Mesendoderm (in vitro differentiated cells): Measurements from ENCODE around the gene TMEM238L.

Experiments
- DNase-seq: peaks from one replicate; pipeline ENCODE4 v3.0.0; 2013
- H2AK5ac ChIP-seq: 2 replicates; pipeline ENCODE4 v1.6.1; 2013; ENCODE audit warnings: low read length, inconsistent platforms
- H2BK120ac ChIP-seq: 2 replicates; pipeline ENCODE4 v1.6.1; 2013; ENCODE audit warnings: low read depth, mild to moderate bottlenecking, low read length, moderate library complexity, mixed read lengths
- H2BK15ac ChIP-seq: replicated peaks from 2 replicates; pipeline ENCODE4 v1.6.1; 2013; ENCODE audit warnings: low read depth, mild to moderate bottlenecking, moderate library complexity
- H2BK5ac ChIP-seq: 2 replicates; pipeline ENCODE4 v1.6.1; 2013; ENCODE audit warnings: low read length, inconsistent platforms
- H3K18ac ChIP-seq: 2 replicates; pipeline ENCODE4 v1.6.1; 2013; ENCODE audit warnings: mild to moderate bottlenecking, low read length, mixed read lengths
- H3K23ac ChIP-seq: one replicate; pipeline ENCODE4 v1.6.1; 2013; ENCODE audit warnings: low read length
- H3K27ac ChIP-seq: 2 replicates; pipeline ENCODE4 v1.5.1; 2013; ENCODE audit warnings: low read depth, mild to moderate bottlenecking, inconsistent platforms, low read length, moderate library complexity
- H3K27me3 ChIP-seq: 2 replicates; pipeline ENCODE4 v1.6.1; 2013; ENCODE audit warnings: low read length, control low read depth, mild to moderate bottlenecking, inconsistent platforms; ENCODE audit not compliant: insufficient read depth, poor library complexity
- H3K36me3 ChIP-seq: 2 replicates; pipeline ENCODE4 v1.6.1; 2013; ENCODE audit warnings: low read length, inconsistent platforms; ENCODE audit not compliant: control insufficient read depth, insufficient read depth
- H3K4ac ChIP-seq: one replicate; pipeline ENCODE4 v1.6.1; 2013; ENCODE audit warnings: low read depth, mild to moderate bottlenecking, low read length, moderate library complexity
- H3K4me1 ChIP-seq: 2 replicates; pipeline ENCODE4 v1.6.1; 2013; ENCODE audit warnings: low read depth, low read length, inconsistent platforms; ENCODE audit not compliant: control insufficient read depth
- H3K4me2 ChIP-seq: 2 replicates; pipeline ENCODE4 v1.6.1; 2013; ENCODE audit warnings: low read length
- H3K4me3 ChIP-seq: 2 replicates; pipeline ENCODE4 v1.5.1; 2013; ENCODE audit warnings: mild to moderate bottlenecking, low read length
- H3K56ac ChIP-seq: one replicate; pipeline ENCODE4 v1.6.1; 2013; ENCODE audit warnings: low read length
- H3K79me1 ChIP-seq: 2 replicates; pipeline ENCODE4 v1.6.1; 2013; ENCODE audit warnings: low read length, inconsistent platforms
- H3K79me2 ChIP-seq: 2 replicates; pipeline ENCODE4 v1.6.1; 2013; ENCODE audit warnings: mild to moderate bottlenecking, low read length; ENCODE audit not compliant: control insufficient read depth, insufficient read depth
- H3K9ac ChIP-seq: 2 replicates; pipeline ENCODE4 v1.6.1; 2013; ENCODE audit warnings: low read length, inconsistent platforms
- H4K5ac ChIP-seq: one replicate; pipeline ENCODE4 v1.6.1; 2013; ENCODE audit warnings: low read length
- H4K8ac ChIP-seq: one replicate; pipeline ENCODE4 v1.6.1; 2013; ENCODE audit warnings: low read depth, mild to moderate bottlenecking, control low read depth, low read length, moderate library complexity
- WGBS: extraction: QIAGEN DNeasy Blood & Tissue Kit; methylation state at CpG from one replicate; pipeline ENCODE4 v1.1.7; 2013; ENCODE audit warnings: low lambda C conversion rate, missing lambda C conversion rate; ENCODE audit not compliant: insufficient coverage; ENCODE audit errors: extremely low coverage; 5-methylcytosine and 5-hydroxymethylcytosine counted together

The TMEM238L gene

DNA sequence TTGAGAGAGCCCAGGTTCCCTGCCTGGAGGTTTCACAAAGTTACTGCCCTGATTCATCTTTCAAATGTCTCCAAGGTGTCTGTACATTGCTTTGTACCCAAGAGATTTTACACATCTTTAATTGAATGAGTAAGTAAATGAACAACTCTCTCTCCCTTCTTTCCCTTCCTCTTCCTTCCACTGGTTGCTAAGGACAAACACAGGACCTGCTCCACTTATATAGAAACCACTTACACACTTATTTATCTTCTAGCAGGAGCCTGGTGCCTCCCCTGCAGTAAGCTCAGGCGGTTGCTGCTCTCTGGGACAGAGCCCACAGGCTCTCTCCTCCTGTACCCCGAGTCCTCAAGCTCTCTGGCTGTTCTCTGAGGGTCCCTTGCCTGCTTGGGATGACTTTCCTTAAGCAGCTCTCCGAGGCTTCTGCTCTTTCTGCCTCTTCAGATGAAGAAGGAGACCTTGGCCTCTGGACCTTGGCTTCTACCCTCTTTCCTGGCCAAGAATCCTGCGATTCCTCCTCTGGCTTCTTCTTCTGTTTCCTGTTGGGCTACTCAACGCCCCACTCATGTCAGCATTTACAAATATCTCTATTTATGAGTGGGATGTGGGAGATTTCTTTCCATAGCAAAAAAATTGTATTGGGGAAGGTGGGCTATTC, 24.1 kb upstream of the TMEM238L start:
- Histone ChIP-seq H3K9ac (no peak overlapping the region), H4K8ac (no peak overlapping the region), H3K79me2 (no peaks in the 10 kb centered on the region), H3K27me3 (no peaks in the 10 kb centered on the region), H3K4me2 (no peak overlapping the region), H2BK5ac (no peak overlapping the region), H2AK5ac (no peak overlapping the region), H3K4me1 (no peaks in the 10 kb centered on the region), H2BK120ac (no peak overlapping the region), H3K4ac (no peak overlapping the region), H3K79me1 (no peaks in the 10 kb centered on the region), H3K27ac (no peak overlapping the region), H3K36me3 (no peaks in the 10 kb centered on the region), H3K4me3 (no peak overlapping the region), H4K5ac (no peak overlapping the region), H3K18ac (no peak overlapping the region), H3K23ac (no peak overlapping the region), H3K56ac (no peak overlapping the region), H2BK15ac (no peak overlapping the region)
- DNase-seq, result no peak
- WGBS, result no CpG with 5 or more reads among the region's 5 CpGs

DNA sequence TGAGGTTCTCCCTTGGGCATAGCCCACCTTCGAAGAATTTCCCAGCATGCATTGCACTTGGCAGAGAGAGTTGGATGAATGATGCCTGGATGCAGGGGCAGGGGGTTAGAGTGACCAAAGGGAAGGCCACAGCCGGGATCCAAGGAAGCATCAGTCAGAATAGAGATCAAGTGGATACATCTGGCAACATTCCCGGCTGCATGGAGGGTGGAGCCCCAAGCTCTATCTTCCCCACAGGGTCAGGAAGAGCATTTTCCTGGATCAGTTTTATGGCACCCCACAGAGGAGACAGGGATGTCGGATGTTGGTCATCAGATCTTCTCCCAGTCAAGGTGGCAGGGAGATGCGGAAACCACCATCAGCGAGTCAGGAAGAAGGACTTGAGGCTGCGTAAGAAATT, 21.0 kb upstream of the TMEM238L start:
- no peak overlapping the region for H2BK5ac ChIP-seq
- no peaks in the 10 kb centered on the region for H3K36me3 ChIP-seq
- no peak overlapping the region for H3K4me2 ChIP-seq
- no peaks in the 10 kb centered on the region for H3K4me1 ChIP-seq
- H3K79me2 ChIP-seq, result no peaks in the 10 kb centered on the region
- no peak overlapping the region for H2BK120ac ChIP-seq
- no peak overlapping the region for H3K18ac ChIP-seq
- no peak overlapping the region for H4K8ac ChIP-seq
- no peak overlapping the region for H2BK15ac ChIP-seq
- no peak for DNase-seq
- no peak overlapping the region for H3K4ac ChIP-seq
- no peak overlapping the region for H2AK5ac ChIP-seq
- H3K4me3 ChIP-seq, result no peak overlapping the region
- H3K56ac ChIP-seq, result no peak overlapping the region
- H3K27me3 ChIP-seq, result no peaks in the 10 kb centered on the region
- no CpG with 5 or more reads among the region's 7 CpGs for WGBS
- no peak overlapping the region for H3K9ac ChIP-seq
- no peak overlapping the region for H4K5ac ChIP-seq
- H3K79me1 ChIP-seq, result no peaks in the 10 kb centered on the region
- H3K23ac ChIP-seq, result no peak overlapping the region
- H3K27ac ChIP-seq, result no peak overlapping the region

DNA sequence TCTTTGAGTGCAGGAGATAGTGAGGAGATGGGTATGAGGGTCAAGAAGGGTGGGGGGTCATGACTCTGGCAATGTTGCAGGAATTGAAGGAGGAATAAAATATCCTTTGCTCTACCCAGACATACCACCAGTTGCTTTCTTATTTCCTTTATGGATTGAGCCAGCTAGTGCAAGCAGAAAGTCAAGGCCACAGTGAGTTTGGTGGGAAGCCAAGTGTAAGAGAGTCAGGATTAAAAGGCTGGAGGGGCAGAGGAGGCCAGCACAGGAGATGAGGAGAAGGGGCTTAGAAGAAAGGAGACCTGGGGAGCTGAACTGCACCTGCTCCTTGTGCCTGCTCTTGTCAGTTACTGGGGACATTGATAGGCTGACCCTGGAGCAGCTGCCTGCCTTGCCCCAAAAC, 17.9 kb upstream of the TMEM238L start:
- no peak overlapping the region for H3K23ac ChIP-seq
- H3K4me2 ChIP-seq, result no peak overlapping the region
- no peak overlapping the region for H3K56ac ChIP-seq
- H3K27ac ChIP-seq, result no peak overlapping the region
- no peak overlapping the region for H3K4me3 ChIP-seq
- no peaks in the 10 kb centered on the region for H3K4me1 ChIP-seq
- H3K79me1 ChIP-seq, result no peaks in the 10 kb centered on the region
- H3K27me3 ChIP-seq, result no peaks in the 10 kb centered on the region
- H2BK5ac ChIP-seq, result no peak overlapping the region
- no peak overlapping the region for H3K4ac ChIP-seq
- no peak for DNase-seq
- H3K9ac ChIP-seq, result no peak overlapping the region
- H3K18ac ChIP-seq, result no peak overlapping the region
- no peaks in the 10 kb centered on the region for H3K36me3 ChIP-seq
- no peaks in the 10 kb centered on the region for H3K79me2 ChIP-seq
- H4K5ac ChIP-seq, result no peak overlapping the region
- no peak overlapping the region for H2AK5ac ChIP-seq
- no peak overlapping the region for H4K8ac ChIP-seq
- H2BK120ac ChIP-seq, result no peak overlapping the region
- no peak overlapping the region for H2BK15ac ChIP-seq

GRCh38 chr17:10821054-10821453, 17.2 kb upstream of the TMEM238L start:
- H3K27me3 ChIP-seq, result no peaks in the 10 kb centered on the region
- H2BK120ac ChIP-seq, result no peak overlapping the region
- H4K8ac ChIP-seq, result no peak overlapping the region
- no peaks in the 10 kb centered on the region for H3K79me1 ChIP-seq
- H3K4me1 ChIP-seq, result no peaks in the 10 kb centered on the region
- no peak overlapping the region for H3K4me2 ChIP-seq
- no peak overlapping the region for H3K4ac ChIP-seq
- H2AK5ac ChIP-seq, result no peak overlapping the region
- H3K36me3 ChIP-seq, result no peaks in the 10 kb centered on the region
- H3K18ac ChIP-seq, result no peak overlapping the region
- no peak overlapping the region for H3K9ac ChIP-seq
- DNase-seq, result peak; percentile 9
- H3K23ac ChIP-seq, result no peak overlapping the region
- H4K5ac ChIP-seq, result no peak overlapping the region
- H3K27ac ChIP-seq, result no peak overlapping the region
- H2BK15ac ChIP-seq, result no peak overlapping the region
- no peak overlapping the region for H3K56ac ChIP-seq
- H3K4me3 ChIP-seq, result no peak overlapping the region
- no peak overlapping the region for H2BK5ac ChIP-seq
- no CpG with 5 or more reads among the region's 4 CpGs for WGBS
- no peaks in the 10 kb centered on the region for H3K79me2 ChIP-seq

- Histone ChIP-seq H4K8ac (no peak overlapping the region), H3K79me1 (no peaks in the 10 kb centered on the region), H4K5ac (no peak overlapping the region), H2BK15ac (no peak overlapping the region), H2BK120ac (no peak overlapping the region), H3K27ac (no peak overlapping the region), H3K36me3 (no peaks in the 10 kb centered on the region), H3K56ac (no peak overlapping the region), H3K9ac (no peak overlapping the region), H3K4me1 (no peaks in the 10 kb centered on the region), H3K18ac (no peak overlapping the region), H3K23ac (no peak overlapping the region), H3K4me2 (no peak overlapping the region), H3K4me3 (no peak overlapping the region), H2AK5ac (no peak overlapping the region), H3K79me2 (no peaks in the 10 kb centered on the region), H3K27me3 (no peaks in the 10 kb centered on the region), H3K4ac (no peak overlapping the region), H2BK5ac (no peak overlapping the region)
- DNase-seq, result no peak
- WGBS, result no CpG with 5 or more reads among the region's 5 CpGs
Measured at GRCh38 chr17:10815319-10815718, 11.4 kb upstream of the TMEM238L start.

- no CpG with 5 or more reads among the region's 1 CpG for WGBS
- H3K4me2 ChIP-seq, result no peak overlapping the region
- H2BK120ac ChIP-seq, result no peak overlapping the region
- H2BK15ac ChIP-seq, result no peak overlapping the region
- H3K4ac ChIP-seq, result no peak overlapping the region
- H4K5ac ChIP-seq, result no peak overlapping the region
- H3K4me3 ChIP-seq, result no peak overlapping the region
- H2AK5ac ChIP-seq, result no peak overlapping the region
- no peak overlapping the region for H2BK5ac ChIP-seq
- H3K79me1 ChIP-seq, result no peaks in the 10 kb centered on the region
- H3K79me2 ChIP-seq, result no peaks in the 10 kb centered on the region
- no peak overlapping the region for H3K23ac ChIP-seq
- H3K27me3 ChIP-seq, result no peaks in the 10 kb centered on the region
- no peaks in the 10 kb centered on the region for H3K4me1 ChIP-seq
- H3K36me3 ChIP-seq, result no peaks in the 10 kb centered on the region
- H3K9ac ChIP-seq, result no peak overlapping the region
- H3K27ac ChIP-seq, result no peak overlapping the region
- no peak overlapping the region for H3K18ac ChIP-seq
- DNase-seq, result no peak
- no peak overlapping the region for H4K8ac ChIP-seq
- no peak overlapping the region for H3K56ac ChIP-seq
Measured at GRCh38 chr17:10814075-10814474, 10.2 kb upstream of the TMEM238L start.
